ENCODE data around the gene PPIL1.

Gene PPIL1

DNA sequence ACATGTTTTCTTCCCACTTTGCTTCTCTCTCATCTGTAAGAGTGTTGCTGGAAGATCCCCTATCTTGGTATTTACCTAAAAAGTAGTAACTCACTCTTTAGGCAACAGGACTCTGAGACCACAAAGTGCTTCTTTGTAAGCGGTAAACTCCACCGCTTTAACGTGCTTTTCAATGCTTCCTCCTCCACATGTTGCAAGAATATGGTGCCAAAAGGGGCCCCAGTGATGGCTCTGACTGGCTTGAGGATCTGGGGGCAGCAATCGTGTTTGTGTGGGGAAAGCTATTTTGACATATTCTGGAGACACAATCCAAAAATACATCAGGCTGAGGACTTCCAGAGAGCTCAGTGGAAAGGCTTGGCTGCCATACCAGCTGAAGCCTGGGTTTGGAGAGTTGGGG is 23.0 kb downstream of the PPIL1 start:
- Histone ChIP-seq H3K4me1 (ENCODE audit: insufficient read depth, low read length) (peaks cover 12% of the 10 kb centered on the region; the same call in 1 of the 2 replicates), H3K36me3 (ENCODE audit: insufficient read depth, low read length) (peaks cover 49% of the 10 kb centered on the region), H3K27ac (ENCODE audit: low read depth, low read length) (no peak overlapping the region), H3K9ac (ENCODE audit: low read depth, low read length) (no peak overlapping the region), H3K9me3 (ENCODE audit: insufficient read depth, low read depth, low read length) (no peaks in the 10 kb centered on the region), H3K27me3 (ENCODE audit: insufficient read depth, low read length) (no peaks in the 10 kb centered on the region), H3K4me3 (ENCODE audit: low read length) (no peak overlapping the region)
- 88% methylated on average over 3 of the region's 4 CpGs for WGBS

DNA sequence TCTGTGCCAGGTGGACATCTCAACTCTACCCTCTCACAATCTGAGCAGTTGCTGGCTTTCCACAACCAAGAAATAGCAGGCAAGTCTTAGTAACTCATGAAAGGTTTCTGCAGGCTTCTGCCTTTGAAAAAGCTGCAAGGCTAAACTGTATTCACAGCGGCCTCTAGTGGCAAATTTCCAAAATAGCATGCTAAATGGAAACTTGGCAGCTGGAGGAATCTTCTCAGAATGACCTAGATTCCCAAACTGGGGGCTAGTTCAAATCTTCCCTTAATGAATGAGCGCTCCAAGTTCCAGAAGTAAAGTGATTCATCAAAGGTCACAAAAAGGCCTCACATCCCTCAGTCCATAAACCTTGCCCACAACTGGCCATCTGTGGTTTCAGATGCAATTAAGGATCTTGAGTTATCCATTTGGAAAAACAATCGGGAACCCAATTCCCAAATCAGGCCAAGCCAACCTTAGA is 23.4 kb downstream of the PPIL1 start:
- Histone ChIP-seq H3K4me3 (ENCODE audit: low read length) (no peak overlapping the region), H3K27me3 (ENCODE audit: insufficient read depth, low read length) (no peaks in the 10 kb centered on the region), H3K4me1 (ENCODE audit: insufficient read depth, low read length) (peaks cover 12% of the 10 kb centered on the region; the same call in 1 of the 2 replicates), H3K27ac (ENCODE audit: low read depth, low read length) (no peak overlapping the region), H3K9ac (ENCODE audit: low read depth, low read length) (no peak overlapping the region), H3K36me3 (ENCODE audit: insufficient read depth, low read length) (peaks cover 44% of the 10 kb centered on the region), H3K9me3 (ENCODE audit: insufficient read depth, low read depth, low read length) (no peaks in the 10 kb centered on the region)
- 39% methylated on average over 3 of the region's 3 CpGs for WGBS

DNA sequence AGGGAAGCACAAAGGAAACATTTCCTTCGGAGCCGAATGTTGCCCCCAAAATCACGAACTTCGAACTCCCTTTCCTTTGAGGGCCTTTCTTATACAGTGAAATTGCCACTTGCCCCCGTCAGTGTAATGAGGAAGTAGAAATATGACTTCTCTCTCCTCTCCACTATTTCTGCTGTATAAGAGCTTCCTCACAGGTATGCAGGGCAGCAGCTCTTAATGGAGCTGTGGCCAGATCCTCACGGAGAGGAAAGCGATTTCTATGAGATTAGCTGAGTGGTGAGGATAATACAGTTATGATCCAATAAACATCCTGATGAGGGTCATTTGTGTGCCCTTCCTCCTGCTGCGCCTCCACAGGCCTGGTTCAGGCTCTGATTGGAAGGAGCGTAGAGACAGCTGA is 24.6 kb downstream of the PPIL1 start:
- Histone ChIP-seq H3K36me3 (ENCODE audit: insufficient read depth, low read length) (peaks cover 33% of the 10 kb centered on the region), H3K9ac (ENCODE audit: low read depth, low read length) (no peak overlapping the region), H3K27me3 (ENCODE audit: insufficient read depth, low read length) (no peaks in the 10 kb centered on the region), H3K4me3 (ENCODE audit: low read length) (no peak overlapping the region), H3K9me3 (ENCODE audit: insufficient read depth, low read depth, low read length) (no peaks in the 10 kb centered on the region), H3K4me1 (ENCODE audit: insufficient read depth, low read length) (peaks cover 12% of the 10 kb centered on the region; the same call in 1 of the 2 replicates), H3K27ac (ENCODE audit: low read depth, low read length) (no peak overlapping the region)
- WGBS: 92% methylated on average over 9 of the region's 9 CpGs

DNA sequence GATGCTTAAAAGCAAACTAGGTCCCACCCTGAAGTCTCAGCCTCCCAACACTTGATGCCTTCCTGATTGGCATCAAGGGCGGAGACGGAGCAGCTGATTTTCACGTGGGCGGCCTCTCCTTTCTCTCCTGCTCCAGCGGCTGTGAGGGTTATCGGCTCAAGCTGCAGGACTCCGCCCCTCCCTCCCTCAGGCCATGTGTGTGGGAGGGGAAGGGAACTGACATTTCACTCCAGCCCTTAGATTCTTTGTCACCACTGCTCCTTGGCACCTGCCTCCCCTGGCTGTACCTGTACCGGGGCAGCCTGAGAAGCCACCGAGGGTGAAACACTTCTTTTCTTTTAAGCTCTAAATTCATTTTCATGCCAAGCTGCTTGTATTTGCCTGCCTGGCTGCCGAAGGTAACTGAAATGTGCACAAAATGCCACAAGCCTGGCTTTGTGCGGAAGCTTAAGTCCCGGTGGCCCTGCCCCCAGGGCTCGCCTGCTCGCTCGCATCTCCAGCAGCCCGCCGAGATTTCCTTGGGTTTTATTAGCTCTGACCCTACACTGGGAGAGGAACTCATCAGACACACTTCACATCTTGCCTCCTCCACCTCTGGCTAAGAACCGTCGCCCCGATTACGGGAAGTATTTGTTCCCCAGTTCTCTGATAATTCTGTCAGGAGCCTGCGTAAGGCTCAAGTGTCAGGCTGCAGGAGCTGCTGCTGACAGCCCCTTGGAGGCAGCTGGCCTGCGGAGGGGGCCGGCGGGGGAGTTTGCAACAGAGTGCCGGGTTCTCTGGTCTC is 25.8 kb downstream of the PPIL1 start:
- Histone ChIP-seq H3K27me3 (ENCODE audit: insufficient read depth, low read length) (no peaks in the 10 kb centered on the region), H3K9ac (ENCODE audit: low read depth, low read length) (peak overlapping the region; percentile 19; the same call in 1 of the 2 replicates), H3K27ac (ENCODE audit: low read depth, low read length) (no peak overlapping the region), H3K36me3 (ENCODE audit: insufficient read depth, low read length) (peaks cover 21% of the 10 kb centered on the region), H3K4me3 (ENCODE audit: low read length) (peak overlapping the region; percentile 45), H3K9me3 (ENCODE audit: insufficient read depth, low read depth, low read length) (no peaks in the 10 kb centered on the region), H3K4me1 (ENCODE audit: insufficient read depth, low read length) (peaks cover 12% of the 10 kb centered on the region; the same call in 1 of the 2 replicates)
- WGBS: 10% methylated on average over 23 of the region's 26 CpGs

DNA sequence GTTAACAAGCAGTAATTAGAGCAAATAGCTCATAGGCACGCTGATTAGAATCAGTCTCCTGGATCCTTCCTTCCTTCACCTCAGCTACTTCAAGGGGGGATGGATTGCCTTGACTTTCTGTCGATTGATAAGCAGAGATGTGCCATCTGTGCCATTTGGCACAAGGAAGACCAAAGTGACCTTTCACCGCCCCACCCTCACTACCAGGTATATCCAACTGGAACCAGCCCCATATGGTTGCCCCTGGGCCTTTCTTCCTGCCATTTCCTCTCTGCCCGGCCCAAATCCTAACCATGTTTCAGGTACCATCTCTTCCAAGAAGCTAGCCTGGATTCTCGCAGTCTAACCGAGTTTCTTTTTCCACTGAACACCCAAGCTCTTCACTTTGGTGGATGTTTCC is 26.6 kb downstream of the PPIL1 start:
- WGBS: 93% methylated on average over 6 of the region's 6 CpGs

DNA sequence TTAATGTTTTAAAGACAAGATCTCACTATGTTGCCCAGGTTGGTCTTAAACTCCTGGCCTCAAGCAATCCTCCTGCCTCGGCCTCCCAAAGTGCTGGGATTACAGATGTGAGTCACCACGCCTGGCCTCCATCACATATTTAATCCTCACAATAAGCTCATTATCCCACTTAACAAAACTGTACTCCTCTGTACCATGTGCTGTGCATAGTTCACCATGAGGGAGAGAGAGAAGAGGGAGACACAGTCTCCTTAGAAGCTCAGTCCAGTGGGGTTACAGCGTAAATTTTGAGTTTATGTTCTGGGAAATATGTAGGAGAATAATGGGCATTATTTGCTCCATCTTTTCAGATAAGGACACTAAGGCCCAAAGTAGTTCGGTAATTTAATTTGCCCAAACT is 27.5 kb downstream of the PPIL1 start:
- WGBS: 95% methylated on average over 4 of the region's 4 CpGs
- H3K9me3 ChIP-seq (ENCODE audit: insufficient read depth, low read depth, low read length): no peaks in the 10 kb centered on the region
- H3K27ac ChIP-seq (ENCODE audit: low read depth, low read length): no peak overlapping the region
- peaks cover 5% of the 10 kb centered on the region; the same call in 1 of the 2 replicates for H3K36me3 ChIP-seq (ENCODE audit: insufficient read depth, low read length)
- H3K9ac ChIP-seq (ENCODE audit: low read depth, low read length): no peak overlapping the region
- peaks cover 12% of the 10 kb centered on the region; the same call in 1 of the 2 replicates for H3K4me1 ChIP-seq (ENCODE audit: insufficient read depth, low read length)
- H3K4me3 ChIP-seq (ENCODE audit: low read length): no peak overlapping the region
- H3K27me3 ChIP-seq (ENCODE audit: insufficient read depth, low read length): no peaks in the 10 kb centered on the region

More for the DNA sequence above, 26.6 kb downstream of the PPIL1 start:
- peaks cover 12% of the 10 kb centered on the region; the same call in 1 of the 2 replicates for H3K36me3 ChIP-seq (ENCODE audit: insufficient read depth, low read length)
- no peak overlapping the region for H3K4me3 ChIP-seq (ENCODE audit: low read length)
- H3K9ac ChIP-seq (ENCODE audit: low read depth, low read length): no peak overlapping the region
- no peaks in the 10 kb centered on the region for H3K9me3 ChIP-seq (ENCODE audit: insufficient read depth, low read depth, low read length)
- H3K27ac ChIP-seq (ENCODE audit: low read depth, low read length): no peak overlapping the region
- H3K4me1 ChIP-seq (ENCODE audit: insufficient read depth, low read length): peaks cover 12% of the 10 kb centered on the region; the same call in 1 of the 2 replicates
- no peaks in the 10 kb centered on the region for H3K27me3 ChIP-seq (ENCODE audit: insufficient read depth, low read length)

DNA sequence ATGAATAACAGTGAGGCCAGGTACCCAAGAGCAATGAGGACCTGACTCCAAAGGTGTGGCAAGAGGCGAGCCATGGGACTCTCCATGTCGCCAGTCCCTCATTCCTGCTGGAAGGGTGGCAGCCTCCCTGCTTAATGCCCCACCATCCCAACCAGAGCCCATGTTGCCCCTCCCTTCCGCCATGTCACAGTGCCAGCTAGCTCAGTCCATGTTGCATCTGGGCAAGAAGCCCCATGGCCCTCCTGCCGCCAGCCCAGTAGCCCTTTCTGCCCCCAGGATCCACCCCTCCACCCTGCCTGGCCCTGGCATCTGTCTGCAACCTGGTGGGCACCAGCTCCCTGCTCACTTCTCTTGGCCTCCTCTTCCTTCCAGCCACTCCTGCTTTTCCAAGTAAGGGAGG is 29.4 kb downstream of the PPIL1 start:
- Histone ChIP-seq H3K4me1 (ENCODE audit: insufficient read depth, low read length) (peaks cover 18% of the 10 kb centered on the region), H3K9me3 (ENCODE audit: insufficient read depth, low read depth, low read length) (no peaks in the 10 kb centered on the region), H3K36me3 (ENCODE audit: insufficient read depth, low read length) (no peaks in the 10 kb centered on the region), H3K9ac (ENCODE audit: low read depth, low read length) (no peak overlapping the region), H3K27ac (ENCODE audit: low read depth, low read length) (no peak overlapping the region), H3K27me3 (ENCODE audit: insufficient read depth, low read length) (peaks cover 18% of the 10 kb centered on the region), H3K4me3 (ENCODE audit: low read length) (no peak overlapping the region)
- 68% methylated on average over 4 of the region's 4 CpGs for WGBS

DNA sequence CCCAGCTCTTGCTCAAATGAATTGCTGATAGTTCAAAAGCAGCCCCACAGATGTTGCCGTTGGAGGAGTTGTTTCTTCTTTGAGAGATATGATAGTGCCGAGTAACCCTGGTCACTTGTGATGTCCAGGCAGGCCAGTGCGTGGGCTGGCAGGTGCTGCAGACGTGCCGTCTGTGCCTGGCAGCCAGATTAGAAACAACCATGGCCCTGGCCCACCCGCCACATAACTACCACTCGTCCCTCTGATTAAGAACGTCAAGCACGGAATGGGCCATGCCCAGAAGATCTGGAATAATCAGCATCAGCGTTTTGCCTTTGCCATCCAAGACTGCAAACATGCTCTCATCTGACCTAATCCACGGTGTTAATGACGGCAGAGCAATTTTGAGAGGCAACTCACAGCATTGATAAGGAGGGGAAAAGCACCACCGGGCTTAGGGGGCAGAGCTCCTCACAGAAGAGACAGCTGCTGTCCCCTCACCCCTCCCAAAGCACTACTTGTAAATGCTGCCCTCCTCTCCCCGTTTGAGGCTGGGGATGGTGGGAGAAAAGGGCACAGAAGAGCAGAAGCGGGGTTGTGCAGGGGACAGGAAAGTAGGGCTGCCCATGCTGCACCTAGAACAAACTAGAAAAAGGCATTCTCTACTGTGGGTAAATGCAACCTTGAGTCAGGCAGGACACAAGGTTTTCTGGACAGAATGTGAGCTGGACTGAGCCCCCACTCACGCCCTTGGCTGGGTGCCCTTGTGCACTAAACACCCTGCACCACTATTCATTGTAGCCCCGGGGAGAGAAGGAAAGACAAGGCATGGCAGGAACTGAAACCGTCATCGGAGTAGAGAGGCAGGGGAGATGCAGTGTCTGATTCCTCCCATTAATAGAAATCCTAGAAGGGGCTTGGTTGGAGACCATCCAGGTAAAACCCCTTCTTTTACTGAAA is 30.1 kb downstream of the PPIL1 start:
- H3K27me3 ChIP-seq (ENCODE audit: insufficient read depth, low read length): peaks cover 25% of the 10 kb centered on the region
- H3K9ac ChIP-seq (ENCODE audit: low read depth, low read length): no peak overlapping the region
- WGBS: 73% methylated on average over 18 of the region's 19 CpGs
- H3K4me1 ChIP-seq (ENCODE audit: insufficient read depth, low read length): peaks cover 17% of the 10 kb centered on the region
- no peak overlapping the region for H3K27ac ChIP-seq (ENCODE audit: low read depth, low read length)
- no peak overlapping the region for H3K4me3 ChIP-seq (ENCODE audit: low read length)
- no peaks in the 10 kb centered on the region for H3K36me3 ChIP-seq (ENCODE audit: insufficient read depth, low read length)
- no peaks in the 10 kb centered on the region for H3K9me3 ChIP-seq (ENCODE audit: insufficient read depth, low read depth, low read length)

DNA sequence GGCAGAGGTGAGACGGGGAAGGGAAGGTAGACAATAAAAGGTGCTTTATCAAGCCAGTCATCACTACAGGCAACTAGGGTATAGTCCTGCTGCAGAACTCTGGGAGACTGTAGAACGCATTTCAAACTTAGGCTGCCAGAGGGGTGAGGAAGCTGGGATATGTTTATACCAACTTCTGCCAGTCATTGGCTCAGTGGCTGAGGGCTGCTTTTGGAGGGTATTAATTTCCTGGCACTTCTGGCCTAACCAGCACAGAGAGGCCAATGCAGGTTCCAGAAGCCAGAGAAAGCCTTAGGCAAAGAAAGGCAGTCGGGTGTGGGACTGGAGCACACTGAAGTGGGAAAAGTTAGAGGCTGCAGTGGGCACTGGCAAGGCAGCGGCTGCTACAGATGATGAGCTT is 31.4 kb downstream of the PPIL1 start:
- peaks cover 39% of the 10 kb centered on the region for H3K27me3 ChIP-seq (ENCODE audit: insufficient read depth, low read length)
- no peaks in the 10 kb centered on the region for H3K36me3 ChIP-seq (ENCODE audit: insufficient read depth, low read length)
- H3K9me3 ChIP-seq (ENCODE audit: insufficient read depth, low read depth, low read length): no peaks in the 10 kb centered on the region
- H3K27ac ChIP-seq (ENCODE audit: low read depth, low read length): no peak overlapping the region
- 91% methylated on average over 4 of the region's 4 CpGs for WGBS
- H3K4me3 ChIP-seq (ENCODE audit: low read length): no peak overlapping the region
- no peak overlapping the region for H3K9ac ChIP-seq (ENCODE audit: low read depth, low read length)
- H3K4me1 ChIP-seq (ENCODE audit: insufficient read depth, low read length): peaks cover 6% of the 10 kb centered on the region; the same call in 1 of the 2 replicates

DNA sequence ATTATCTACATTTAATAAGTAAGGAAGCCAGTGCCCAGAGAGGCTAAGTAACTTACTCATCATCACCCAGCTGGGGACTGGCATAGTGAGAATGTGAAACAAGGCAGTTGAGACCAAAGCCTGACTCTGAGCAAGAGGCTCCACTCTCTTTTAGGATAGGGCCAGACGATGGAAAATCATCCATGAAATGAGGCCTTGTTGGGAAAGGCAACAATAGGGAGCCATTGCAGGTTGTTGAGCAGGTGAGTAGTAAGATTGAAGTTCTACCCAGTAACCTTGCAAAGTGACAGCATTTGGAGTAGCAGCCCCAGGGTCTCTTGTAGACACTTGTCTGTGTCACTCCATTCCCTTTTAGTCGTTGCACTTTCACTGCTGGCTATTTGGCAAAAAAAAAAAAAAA is 32.8 kb downstream of the PPIL1 start:
- Histone ChIP-seq H3K9ac (ENCODE audit: low read depth, low read length) (no peak overlapping the region), H3K9me3 (ENCODE audit: insufficient read depth, low read depth, low read length) (no peaks in the 10 kb centered on the region), H3K27me3 (ENCODE audit: insufficient read depth, low read length) (peaks cover 53% of the 10 kb centered on the region), H3K36me3 (ENCODE audit: insufficient read depth, low read length) (no peaks in the 10 kb centered on the region), H3K4me3 (ENCODE audit: low read length) (no peak overlapping the region), H3K27ac (ENCODE audit: low read depth, low read length) (no peak overlapping the region), H3K4me1 (ENCODE audit: insufficient read depth, low read length) (peaks cover 6% of the 10 kb centered on the region; the same call in 1 of the 2 replicates)
- 91% methylated on average over 2 of the region's 2 CpGs for WGBS
